Spleen (tissue), 11 donors: ENCODE data around the gene CFD. TPM values are rescaled to one million over a fixed set of nuclear protein-coding genes. Genes with fewer than 3 reads are reported as not detected.
A peak's percentile ranks its signal among the peaks of the same experiment; 100 is the strongest.

Experiments
- DNase-seq: peaks from one replicate; pipeline ENCODE4 v3.0.0-alpha.2; 2020
- H3K27ac ChIP-seq, 8 donors: fragments of 200-600 bp; sonication (generic) in 7 of 8; 1 replicate in 4 of 8; 2 replicates in 4 of 8; pipeline versions ENCODE4 v1.5.0 to v1.8.0; 2016 to 2021; ENCODE audit warnings: inconsistent platforms in 4 of 8, mild to moderate bottlenecking in 4 of 8, moderate library complexity in 1 of 8
- H3K27me3 ChIP-seq, 7 donors: fragments of 200-600 bp; sonication (generic) in 6 of 7; replicated peaks in 1 of 7; 1 replicate in 4 of 7; 2 replicates in 3 of 7; pipeline versions ENCODE4 v1.5.0 to v1.8.0; 2016 to 2021; ENCODE audit warnings: inconsistent platforms in 3 of 7, mild to moderate bottlenecking in 1 of 7
- H3K36me3 ChIP-seq, 6 donors: fragments of 200-600 bp; sonication (generic) in 5 of 6; 1 replicate in 4 of 6; 2 replicates in 2 of 6; pipeline versions ENCODE4 v1.5.0 to v1.8.0; 2016 to 2021; ENCODE audit warnings: inconsistent platforms in 2 of 6
- H3K4me1 ChIP-seq, 6 donors: fragments of 200-600 bp; sonication (generic) in 5 of 6; 1 replicate in 3 of 6; 2 replicates in 3 of 6; pipeline versions ENCODE4 v1.5.0 to v1.8.0; 2016 to 2021; ENCODE audit warnings: inconsistent platforms in 3 of 6
- H3K4me3 ChIP-seq, 8 donors: fragments of 200-600 bp; sonication (generic) in 7 of 8; 1 replicate in 4 of 8; 2 replicates in 4 of 8; pipeline versions ENCODE4 v1.5.0 to v1.8.0; 2016 to 2021; ENCODE audit warnings: inconsistent platforms in 4 of 8, mild to moderate bottlenecking in 4 of 8, moderate library complexity in 2 of 8
- H3K9me3 ChIP-seq, 8 donors: fragments of 200-600 bp; sonication (generic) in 7 of 8; 1 replicate in 4 of 8; 2 replicates in 4 of 8; pipeline versions ENCODE4 v1.5.0 to v1.8.0; 2016 to 2021; ENCODE audit warnings: inconsistent platforms in 4 of 8
- POLR2A ChIP-seq, 3 donors: fragments of 450-650 bp; IDR thresholded peaks; one replicate each; pipeline ENCODE4 v1.5.1; 2017; ENCODE audit warnings: antibody characterized with exemption in 3 of 3, mild to moderate bottlenecking in 1 of 3
- POLR2AphosphoS5 ChIP-seq, 3 donors: sonication (generic); formaldehyde crosslinking; IDR thresholded peaks; one replicate each; pipeline ENCODE4 v1.5.1; 2017; ENCODE audit warnings: antibody characterized with exemption in 3 of 3
- WGBS, 5 donors: extraction: QIAGEN DNeasy Blood & Tissue Kit in 3 of 5; methylation state at CpG; one replicate each; pipeline versions ENCODE4 v1.1.5 to v1.1.7; 2013 to 2018; 5-methylcytosine and 5-hydroxymethylcytosine counted together
- intact Hi-C: fragments of 100-400 bp; cut with DNase I; formaldehyde crosslinking; loops from one replicate; pipeline ENCODE4 v1.15.0; 2023; ENCODE audit warnings: low total_unique reads
- polyA plus RNA-seq, 3 donors: library from polyadenylated mRNA; stranded (reverse); fragments of 200-250 nt; gene quantifications; one replicate each; pipeline ENCODE4 v1.2.1, GENCODE V29; 2013
- total RNA-seq, 7 donors: library from RNA; depleted of rRNA in 3 of 7; stranded (reverse); fragments of >200 nt in 3 of 7; fragmentation: NEBNext Ultra II Directional in 4 of 7; extraction: Animal tissue kit (Norgen Biotek cat#: 25700) in 4 of 7; gene quantifications; one replicate each; pipeline versions ENCODE4 v1.1.0 to v1.2.1, GENCODE V29; 2016 to 2021
- TF ChIP-seq, protein P1 (sequence below), 11 experiments: fragments of 200-600 bp in 7 of 11; fragments of 450-650 bp in 4 of 11; sonication (generic) in 4 of 11; IDR thresholded peaks in 8 of 11; conservative IDR thresholded peaks in 3 of 11; 1 replicate in 7 of 11; 2 replicates in 4 of 11; pipeline versions ENCODE4 v1.4.0 to v1.8.0; 2016 to 2021; ENCODE audit warnings: antibody characterized with exemption in 11 of 11, inconsistent platforms in 4 of 11, mild to moderate bottlenecking in 1 of 11
- donor health status: healthy with polysubstance abuse.
- donor health status: DM: no; HTN: no; CAD: no; lungs with moderate emphysema.
- donor health status: DM: no; HTN: no; CAD: no.
- donor health status: Bipolar disorder and iron deficiency.
- donor health status: healthy.
- donor health status: DM: no; HTN: no; CAD: no.
- donor health status: DM: yes; HTN: yes; CAD: no.

The CFD gene
- total and polyA plus RNA-seq, 10 donors = 6.6 to 59.5 (median 24.2) TPM

DNA sequence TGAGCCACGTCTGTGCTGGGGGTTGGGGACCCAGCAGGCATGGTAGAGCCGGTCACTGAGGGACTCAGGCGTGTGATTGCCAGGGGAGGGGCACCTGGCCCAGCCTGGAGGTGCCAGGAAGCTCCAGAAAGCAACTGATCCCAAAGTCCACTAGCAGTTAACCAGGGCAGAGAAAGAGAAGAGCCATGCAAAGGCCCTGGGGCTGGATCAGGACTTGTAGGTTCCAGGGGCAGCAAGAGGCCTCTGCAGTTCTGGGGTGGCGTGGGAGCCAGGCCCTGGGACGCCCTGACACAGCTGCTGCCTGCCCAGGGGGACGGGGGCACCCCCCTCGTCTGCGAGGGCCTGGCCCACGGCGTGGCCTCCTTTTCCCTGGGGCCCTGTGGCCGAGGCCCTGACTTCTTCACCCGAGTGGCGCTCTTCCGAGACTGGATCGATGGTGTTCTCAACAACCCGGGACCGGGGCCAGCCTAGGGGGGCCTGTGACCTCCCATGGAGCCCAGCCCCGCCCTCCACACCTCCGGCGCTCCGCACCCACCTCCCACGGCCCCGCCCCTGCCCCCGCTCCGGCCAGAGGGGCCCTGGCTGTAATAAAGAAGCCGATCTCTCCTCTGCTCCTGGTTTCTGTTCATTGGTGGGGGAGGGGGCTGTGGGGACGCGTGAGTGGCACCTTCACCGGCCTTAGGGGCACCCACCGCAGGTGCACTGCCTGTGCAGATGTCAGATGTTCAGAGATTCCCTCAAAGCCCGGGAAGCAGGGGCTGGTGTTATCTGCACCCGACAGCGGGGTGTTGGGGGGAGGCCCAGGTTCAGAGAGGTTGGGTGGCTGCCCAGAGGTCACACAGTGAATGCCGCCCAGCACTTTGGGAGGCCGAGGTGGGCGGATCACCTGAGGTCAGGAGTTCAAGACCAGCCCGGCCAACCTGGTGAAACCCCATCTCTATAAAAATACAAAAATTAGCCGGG lies 27.8 kb upstream of the CFD start:
- WGBS, 5 donors = 40 to 69% (median 65%) methylated on average over 13 to 38 of the region's 38 CpGs
- H3K36me3 ChIP-seq = no peaks in the 10 kb centered on the region
- H3K4me3 ChIP-seq = no peak overlapping the region
- DNase-seq = peak; percentile 41
- H3K27me3 ChIP-seq = peaks cover 0 to 63% (median 5%) of the 10 kb centered on the region in 7 donors
- intact Hi-C loops = no loop called here
- H3K9me3 ChIP-seq = no peaks in the 10 kb centered on the region
- peaks cover 0 to 47% (median 12%) of the 10 kb centered on the region in 6 donors for H3K4me1 ChIP-seq
- TF ChIP-seq POLR2A (IDR thresholded peaks at IDR 0.05) (no peak), POLR2AphosphoS5 (IDR thresholded peaks at IDR 0.05) (no peak)
- TF ChIP-seq, protein P1, sequence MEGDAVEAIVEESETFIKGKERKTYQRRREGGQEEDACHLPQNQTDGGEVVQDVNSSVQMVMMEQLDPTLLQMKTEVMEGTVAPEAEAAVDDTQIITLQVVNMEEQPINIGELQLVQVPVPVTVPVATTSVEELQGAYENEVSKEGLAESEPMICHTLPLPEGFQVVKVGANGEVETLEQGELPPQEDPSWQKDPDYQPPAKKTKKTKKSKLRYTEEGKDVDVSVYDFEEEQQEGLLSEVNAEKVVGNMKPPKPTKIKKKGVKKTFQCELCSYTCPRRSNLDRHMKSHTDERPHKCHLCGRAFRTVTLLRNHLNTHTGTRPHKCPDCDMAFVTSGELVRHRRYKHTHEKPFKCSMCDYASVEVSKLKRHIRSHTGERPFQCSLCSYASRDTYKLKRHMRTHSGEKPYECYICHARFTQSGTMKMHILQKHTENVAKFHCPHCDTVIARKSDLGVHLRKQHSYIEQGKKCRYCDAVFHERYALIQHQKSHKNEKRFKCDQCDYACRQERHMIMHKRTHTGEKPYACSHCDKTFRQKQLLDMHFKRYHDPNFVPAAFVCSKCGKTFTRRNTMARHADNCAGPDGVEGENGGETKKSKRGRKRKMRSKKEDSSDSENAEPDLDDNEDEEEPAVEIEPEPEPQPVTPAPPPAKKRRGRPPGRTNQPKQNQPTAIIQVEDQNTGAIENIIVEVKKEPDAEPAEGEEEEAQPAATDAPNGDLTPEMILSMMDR (IDR thresholded peaks at IDR 0.05 in 8 of 11, conservative IDR thresholded peaks at IDR 0.05 in 3 of 11) = no peak
- no peak overlapping the region for H3K27ac ChIP-seq

DNA sequence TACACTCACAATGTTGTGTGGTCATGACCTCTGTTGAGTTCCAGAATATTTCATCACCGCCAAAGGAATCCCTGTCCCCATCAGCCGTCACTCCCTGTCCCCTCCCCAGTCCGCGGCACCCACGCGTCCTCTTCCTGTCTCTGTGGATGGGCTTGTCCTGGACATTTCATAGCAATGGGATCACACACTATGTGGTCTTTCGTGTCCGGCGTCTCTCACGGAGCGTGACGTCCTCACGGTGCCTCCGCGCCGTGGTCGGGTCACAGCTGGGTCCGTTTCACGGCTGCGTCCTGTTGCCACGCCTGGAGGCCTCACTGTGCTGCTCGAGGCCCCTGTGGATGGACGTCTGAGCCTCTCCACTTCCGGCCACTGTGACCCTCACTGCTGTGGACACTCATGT lies 25.2 kb upstream of the CFD start:
- intact Hi-C loops = no loop called here
- TF ChIP-seq POLR2AphosphoS5 (IDR thresholded peaks at IDR 0.05) (peak in 2 of 3 donors; percentile 64 to 79), POLR2A (IDR thresholded peaks at IDR 0.05) (no peak)
- TF ChIP-seq, protein P1 (IDR thresholded peaks at IDR 0.05 in 8 of 11, conservative IDR thresholded peaks at IDR 0.05 in 3 of 11) = no peak
- Histone ChIP-seq H3K4me1 (peaks cover 0 to 36% (median 5%) of the 10 kb centered on the region in 6 donors), H3K9me3 (no peaks in the 10 kb centered on the region), H3K27ac (peak overlapping the region in 1 of 8 donors; percentile 22), H3K4me3 (no peak overlapping the region), H3K36me3 (no peaks in the 10 kb centered on the region), H3K27me3 (peaks cover 0 to 73% (median 5%) of the 10 kb centered on the region in 7 donors)
- 53 to 64% (median 60%) methylated on average over 24 of the region's 24 CpGs for WGBS, 5 donors
- no peak for DNase-seq

DNA sequence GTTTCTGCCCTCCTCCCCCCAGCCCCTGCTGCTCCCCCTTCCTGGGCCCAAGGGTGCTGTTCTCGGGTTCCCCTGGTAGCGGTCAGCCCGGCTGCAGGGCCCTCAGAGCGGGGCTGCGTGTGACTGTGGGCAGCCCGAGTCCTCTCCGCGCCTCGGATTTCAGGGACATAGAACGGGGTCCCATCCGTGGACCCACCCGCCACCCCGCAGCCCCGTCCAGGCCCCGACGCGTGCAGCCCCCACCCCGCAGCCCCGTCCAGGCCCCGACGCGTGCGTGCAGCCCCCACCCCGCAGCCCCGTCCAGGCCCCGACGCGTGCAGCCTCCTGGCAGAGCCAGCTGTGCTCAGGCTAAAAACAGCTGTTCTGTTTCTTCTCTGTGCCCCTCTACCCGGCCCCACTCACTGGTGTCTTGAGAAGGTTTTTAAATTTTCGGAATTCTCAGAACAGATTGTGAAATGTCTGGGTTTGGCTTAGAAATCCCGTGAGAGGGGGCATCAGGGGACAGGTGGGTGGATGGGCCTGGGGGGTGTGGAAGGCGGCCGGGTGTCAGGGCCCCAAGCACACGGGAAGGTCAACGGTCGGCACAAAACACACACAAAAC lies 24.2 kb upstream of the CFD start:
- Histone ChIP-seq H3K27me3 (peaks cover 0 to 73% (median 4%) of the 10 kb centered on the region in 7 donors), H3K4me3 (no peak overlapping the region), H3K9me3 (no peaks in the 10 kb centered on the region), H3K4me1 (peaks cover 0 to 40% (median 8%) of the 10 kb centered on the region in 6 donors), H3K27ac (no peak overlapping the region), H3K36me3 (no peaks in the 10 kb centered on the region)
- TF ChIP-seq POLR2AphosphoS5 (IDR thresholded peaks at IDR 0.05) (no peak), POLR2A (IDR thresholded peaks at IDR 0.05) (no peak)
- TF ChIP-seq, protein P1 (IDR thresholded peaks at IDR 0.05 in 8 of 11, conservative IDR thresholded peaks at IDR 0.05 in 3 of 11) = no peak
- DNase-seq = no peak
- intact Hi-C loops = no loop called here
- 63 to 86% (median 76%) methylated on average over 33 to 36 of the region's 36 CpGs for WGBS, 5 donors
